HL-60 (cell line): ENCODE measurements around the gene GCSH.

ENCODE experiments used
- DNase-seq, 2 experiments: peaks; one replicate each; pipeline ENCODE4 v3.0.0-alpha.2; 2010 to 2020; ENCODE audit warnings: low read depth in 1 of 2, low spot score in 1 of 2
- H3K27ac ChIP-seq: fragments of 250-450 bp; sonication (Bioruptor Pico); replicated peaks from 2 replicates; pipeline ENCODE4 v1.5.1; 2020; ENCODE audit warnings: mild to moderate bottlenecking, moderate library complexity
- H3K27me3 ChIP-seq: fragments of 250-450 bp; sonication (Bioruptor Pico); 2 replicates; pipeline ENCODE4 v1.5.1; 2021; ENCODE audit warnings: mild to moderate bottlenecking, moderate library complexity; ENCODE audit not compliant: insufficient read depth, poor library complexity, severe bottlenecking
- H3K4me3 ChIP-seq: replicated peaks from 2 replicates; pipeline ENCODE4 v1.5.1; 2011; ENCODE audit warnings: mild to moderate bottlenecking, control low read depth, low read length; ENCODE audit not compliant: insufficient read depth
- CTCF ChIP-seq: IDR thresholded peaks from one replicate; pipeline ENCODE4 v1.5.1; 2011; ENCODE audit warnings: low read length, control low read depth, inconsistent platforms; ENCODE audit not compliant: insufficient read depth
- GABPA ChIP-seq: IDR thresholded peaks from 2 replicates; pipeline ENCODE4 v1.6.1; 2012; ENCODE audit warnings: low read depth
- POLR2AphosphoS5 ChIP-seq: IDR thresholded peaks from 2 replicates; pipeline ENCODE4 v1.6.1; 2012; ENCODE audit warnings: low read depth
- REST ChIP-seq: IDR thresholded peaks from 2 replicates; pipeline ENCODE4 v1.6.1; 2012; ENCODE audit warnings: low read depth; ENCODE audit not compliant: insufficient replicate concordance
- SPI1 ChIP-seq: IDR thresholded peaks from 2 replicates; pipeline ENCODE4 v1.6.1; 2012; ENCODE audit warnings: low read depth, mild to moderate bottlenecking, borderline replicate concordance

GCSH gene

GRCh38 chr16:81088836-81089235 lies 7.4 kb downstream of the GCSH start:
- TF ChIP-seq REST (no peak), CTCF (no peak), POLR2AphosphoS5 (no peak), GABPA (no peak), SPI1 (no peak)

GRCh38 chr16:81081014-81081413 lies 15.2 kb downstream of the GCSH start:
- TF ChIP-seq CTCF (no peak), REST (no peak), POLR2AphosphoS5 (no peak), SPI1 (no peak), GABPA (no peak)
- no peak for DNase-seq
- no peak overlapping the region for H3K27ac ChIP-seq
- no peaks in the 10 kb centered on the region for H3K27me3 ChIP-seq
- H3K4me3 ChIP-seq, result no peak overlapping the region

More at GRCh38 chr16:81088836-81089235, 7.4 kb downstream of the GCSH start:
- H3K27ac ChIP-seq, result no peak overlapping the region
- H3K4me3 ChIP-seq, result no peak overlapping the region
- H3K27me3 ChIP-seq, result no peaks in the 10 kb centered on the region
- DNase-seq, result no peak

GRCh38 chr16:81080233-81080632 lies 16.0 kb downstream of the GCSH start:
- DNase-seq, result no peak
- Histone ChIP-seq H3K27ac (no peak overlapping the region), H3K4me3 (no peak overlapping the region), H3K27me3 (no peaks in the 10 kb centered on the region)
- TF ChIP-seq SPI1 (no peak), CTCF (no peak)
